ENCODE data around the gene GNPTAB.

GNPTAB gene

GRCh38 chr12:101802486-101802885, 28.3 kb downstream of the GNPTAB start:
- no peak for DNase-seq

GRCh38 chr12:101799774-101800173, 31.0 kb downstream of the GNPTAB start:
- DNase-seq: no peak

GRCh38 chr12:101795786-101796185, 35.0 kb downstream of the GNPTAB start:
- DNase-seq: no peak

DNA sequence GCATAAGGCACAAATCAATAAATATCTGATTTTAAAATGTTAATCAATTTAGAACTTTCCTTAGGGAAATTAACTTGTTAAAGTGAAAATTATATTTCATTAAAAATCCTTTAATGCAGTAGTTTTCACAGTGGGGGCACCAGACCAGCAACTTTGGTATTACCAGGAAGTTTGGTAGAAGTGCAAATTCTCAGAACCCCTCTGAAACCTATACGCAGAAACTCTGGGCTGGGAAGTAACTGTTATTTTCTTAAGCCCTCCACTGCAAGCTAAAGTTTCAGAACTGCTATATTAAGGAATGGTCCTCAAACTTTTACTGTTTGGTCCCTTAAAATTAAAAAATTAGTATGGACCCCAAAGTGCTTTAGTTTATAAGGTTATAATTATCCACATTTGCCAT, 35.7 kb downstream of the GNPTAB start:
- DNase-seq: no peak

DNA sequence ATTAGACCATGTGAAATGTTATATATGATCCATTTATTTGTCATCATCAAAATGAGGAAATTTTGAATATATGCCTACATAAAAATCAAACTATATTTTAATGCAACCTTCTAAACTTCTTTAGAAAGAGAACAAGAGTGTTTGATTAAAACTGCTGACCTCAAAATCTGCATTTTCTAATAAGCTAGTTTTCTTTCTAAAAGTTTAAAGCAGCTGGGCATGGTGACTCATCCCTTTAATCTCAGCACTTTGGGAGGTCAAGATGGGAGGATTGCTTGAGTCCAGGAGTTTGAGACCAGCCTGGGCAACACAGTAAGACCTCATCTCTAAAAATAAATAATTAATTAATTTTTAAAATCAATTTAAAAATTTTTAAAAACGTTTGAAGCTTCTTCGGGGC, 36.2 kb downstream of the GNPTAB start:
- DNase-seq: no peak

GRCh38 chr12:101793401-101793800, 37.4 kb downstream of the GNPTAB start:
- DNase-seq: peak; percentile 11

DNA sequence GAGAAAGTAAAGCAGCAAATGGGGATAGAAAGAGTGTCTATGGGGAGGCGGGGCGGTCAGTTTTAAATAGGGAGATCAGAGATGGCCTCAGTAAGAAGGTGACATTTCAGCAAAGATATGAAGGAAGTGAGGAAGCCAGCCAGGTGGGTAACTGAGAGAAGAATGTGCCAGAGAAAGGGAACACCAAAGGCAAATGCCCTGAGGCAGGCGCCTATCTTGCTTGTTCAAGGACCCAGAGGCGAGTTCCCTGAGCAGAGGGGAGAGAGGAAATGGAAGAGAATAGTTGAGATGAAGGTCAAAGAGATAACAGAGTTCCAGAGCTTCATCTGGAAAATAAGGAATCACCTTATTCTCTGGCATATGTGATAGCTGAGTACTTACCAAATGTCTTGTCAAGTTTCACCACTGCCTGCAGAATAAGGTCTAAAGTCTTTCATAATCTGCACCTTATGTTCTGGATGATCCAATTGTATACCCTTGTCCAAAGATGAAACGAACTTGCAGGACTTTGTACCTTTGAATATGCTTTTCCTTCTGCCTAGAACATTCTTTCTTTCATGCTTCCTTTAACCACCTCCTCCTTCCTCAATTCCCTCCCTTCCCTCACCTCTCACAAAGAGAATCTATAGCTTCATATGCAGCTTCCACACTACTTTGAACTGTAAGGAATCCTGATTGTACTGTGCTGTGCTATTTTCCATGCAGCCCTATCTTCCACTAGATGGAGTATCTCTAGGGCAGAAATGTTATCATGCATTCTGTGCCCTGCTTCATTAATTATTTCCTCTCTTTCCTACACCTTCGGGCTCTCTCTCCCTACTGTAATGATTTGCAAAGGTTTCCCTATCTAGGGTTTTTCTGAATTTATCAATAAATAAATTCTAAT, 38.5 kb downstream of the GNPTAB start:
- DNase-seq: peak; percentile 20

DNA sequence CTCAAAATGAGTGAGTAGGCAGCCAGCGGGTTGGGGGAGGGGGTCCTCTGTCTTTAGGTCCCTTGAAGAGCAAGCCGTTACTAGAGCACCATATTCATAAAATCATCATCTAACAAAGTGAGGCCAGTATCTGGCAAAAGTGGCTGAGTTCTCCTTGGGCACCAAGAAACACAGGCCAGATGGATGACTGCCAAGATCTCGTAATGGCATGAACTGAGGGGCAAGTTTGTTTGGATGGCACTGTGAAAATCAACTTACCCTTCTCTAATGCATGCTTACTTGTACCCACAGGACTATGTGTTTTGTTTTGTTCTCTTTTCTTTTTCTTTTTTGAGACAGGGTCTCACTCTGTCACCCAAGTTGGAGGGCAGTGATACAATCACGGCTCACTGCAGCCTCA, 41.6 kb downstream of the GNPTAB start:
- no peak for DNase-seq

GRCh38 chr12:101785671-101786070, 45.1 kb downstream of the GNPTAB start:
- DNase-seq: no peak

GRCh38 chr12:101784376-101784775, 46.4 kb downstream of the GNPTAB start:
- no peak for DNase-seq

GRCh38 chr12:101783838-101784237, 46.9 kb downstream of the GNPTAB start:
- DNase-seq: no peak

GRCh38 chr12:101783150-101783549, 47.6 kb downstream of the GNPTAB start:
- no peak for DNase-seq

DNA sequence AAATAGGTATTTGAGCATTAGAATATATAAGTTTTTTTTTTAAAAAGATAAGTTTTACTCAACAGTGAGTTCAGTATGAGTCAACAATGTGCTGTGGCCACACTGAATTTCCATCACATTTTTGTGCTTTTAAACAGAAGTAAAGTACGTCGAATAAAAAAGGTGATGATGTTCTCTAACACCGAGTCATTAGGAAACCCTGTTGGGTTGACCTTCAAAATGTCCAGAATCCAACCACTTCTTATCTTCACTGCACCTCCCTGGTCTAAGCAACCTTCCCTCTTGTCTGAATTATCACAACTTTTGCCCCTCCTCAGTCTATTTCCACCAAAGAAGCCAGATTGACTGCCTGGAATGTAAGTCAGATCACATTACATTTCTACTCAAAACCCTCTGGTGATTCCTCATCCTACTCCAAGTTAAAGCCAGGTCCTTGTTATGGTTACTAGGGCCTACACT, 48.5 kb downstream of the GNPTAB start:
- no peak for DNase-seq

GRCh38 chr12:101781834-101782233, 48.9 kb downstream of the GNPTAB start:
- no peak for DNase-seq

GRCh38 chr12:101780599-101780998, 50.2 kb downstream of the GNPTAB start:
- DNase-seq: no peak

DNA sequence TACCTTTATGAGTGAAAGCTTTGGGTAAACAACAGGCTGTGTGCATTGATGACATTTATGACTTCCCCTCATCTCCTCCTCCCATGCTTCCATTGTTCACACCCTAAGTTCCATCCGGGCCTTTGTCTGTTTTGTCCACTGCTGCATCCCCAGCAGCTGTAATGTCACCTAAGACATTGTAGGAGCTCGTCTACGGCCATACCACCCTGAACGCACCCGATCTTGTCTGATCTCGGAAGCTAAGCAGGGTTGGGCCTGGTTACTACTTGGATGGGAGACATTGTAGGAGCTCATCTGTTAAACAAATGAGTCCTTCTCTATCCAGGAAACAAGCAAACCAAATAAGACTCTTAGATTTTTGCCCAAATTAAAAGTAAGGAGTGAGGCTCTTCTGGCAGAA, 51.1 kb downstream of the GNPTAB start:
- DNase-seq: no peak

DNA sequence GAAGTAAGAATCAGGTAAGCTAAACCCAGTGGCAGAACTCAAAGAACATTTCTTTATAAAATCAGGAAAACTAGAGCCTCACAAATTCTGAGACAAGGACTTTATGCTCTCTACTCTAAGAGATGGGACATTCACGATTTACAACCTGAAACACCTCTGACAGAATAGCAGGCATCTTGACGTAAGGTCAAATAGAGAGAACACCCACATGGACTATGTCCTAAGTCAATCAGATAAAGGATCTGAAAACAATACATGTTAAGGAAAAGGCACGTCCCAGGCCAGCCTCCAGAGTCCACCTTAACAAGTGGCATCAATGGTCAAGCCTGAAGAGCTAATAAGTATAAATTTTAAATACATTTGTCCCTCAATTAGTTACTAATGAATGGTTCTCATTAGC, 51.6 kb downstream of the GNPTAB start:
- DNase-seq: no peak

DNA sequence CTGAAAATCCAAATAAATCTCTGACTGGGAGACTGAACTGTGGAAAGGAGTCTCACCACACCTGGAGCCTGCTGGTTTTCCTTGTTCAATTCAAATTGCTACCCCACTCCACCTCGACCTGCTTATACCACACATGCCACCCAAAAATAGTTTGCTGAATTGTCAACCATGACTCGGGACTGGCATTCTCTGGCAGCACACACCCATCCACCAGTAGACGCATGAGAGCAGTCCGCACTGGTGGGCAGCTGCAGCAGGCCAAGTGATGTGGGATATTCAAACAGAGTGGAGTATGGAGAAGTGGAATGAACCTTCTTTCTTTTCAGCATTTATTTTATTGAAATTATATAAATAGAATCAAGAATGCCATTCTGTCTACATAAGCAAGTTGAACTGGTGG, 52.8 kb downstream of the GNPTAB start:
- DNase-seq: no peak

DNA sequence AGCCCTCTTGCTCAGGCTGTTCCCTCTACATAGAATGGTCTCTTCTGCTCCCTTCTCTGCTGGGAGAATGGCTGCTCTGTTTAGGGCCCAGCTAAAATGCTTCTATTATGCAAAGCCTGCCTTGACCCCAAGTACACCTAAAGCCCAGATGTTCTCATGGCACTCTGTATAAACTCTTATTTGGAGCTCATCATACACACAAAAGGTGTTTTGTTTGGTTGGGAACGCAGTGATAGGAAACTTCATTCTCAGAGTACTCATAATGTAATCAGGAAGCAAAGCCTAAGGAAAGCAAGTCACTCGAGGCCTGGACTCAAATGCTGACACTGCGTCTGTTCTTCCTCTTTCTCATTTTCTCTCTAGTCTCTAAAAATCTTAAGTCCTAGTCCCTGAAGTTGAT, 53.3 kb downstream of the GNPTAB start:
- DNase-seq: no peak

- DNase-seq: no peak
Observed at GRCh38 chr12:101775816-101776215, 54.9 kb downstream of the GNPTAB start.

GRCh38 chr12:101773650-101774162, 57.1 kb downstream of the GNPTAB start:
- DNase-seq: peak; percentile 81

- no peak for DNase-seq
Observed at GRCh38 chr12:101772012-101772775, 58.6 kb downstream of the GNPTAB start.

DNA sequence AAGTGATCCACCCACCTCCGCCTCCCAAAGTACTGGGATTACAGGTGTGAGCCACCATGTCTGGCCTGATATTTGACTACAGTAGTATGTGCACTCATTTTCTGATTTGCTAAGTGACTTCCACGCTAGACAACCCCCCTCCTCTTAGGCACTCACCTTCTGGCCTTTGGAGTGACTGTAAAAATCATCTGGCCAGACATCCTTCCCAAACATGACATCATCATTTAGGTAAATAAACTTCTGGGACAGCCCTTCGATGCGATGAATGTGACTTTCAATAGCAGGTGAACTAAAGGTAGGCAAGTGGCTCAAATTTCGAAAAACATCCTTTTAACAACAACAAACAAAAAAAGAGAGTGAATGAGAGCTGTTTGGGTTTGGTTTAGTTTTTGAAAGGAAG, 60.9 kb downstream of the GNPTAB start:
- no peak for DNase-seq

DNA sequence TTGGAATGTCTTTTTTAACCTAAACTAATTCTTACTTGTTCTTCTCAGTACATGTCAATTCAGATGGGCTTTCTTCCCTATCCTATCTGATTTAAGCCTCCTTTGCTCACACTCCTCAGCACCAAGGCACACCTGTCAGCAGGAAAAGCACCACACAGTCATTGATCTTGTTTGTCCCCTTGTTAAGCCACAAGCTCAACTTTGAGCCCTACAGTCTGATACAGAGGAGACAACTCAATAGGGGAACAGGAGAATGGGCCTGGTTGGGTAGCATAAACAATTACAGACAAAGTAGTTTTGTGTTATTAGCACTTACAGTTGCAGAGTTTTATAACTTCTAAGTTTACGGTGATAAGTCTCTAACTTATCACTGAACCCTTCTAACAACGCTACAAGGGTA, 62.0 kb downstream of the GNPTAB start:
- DNase-seq: no peak
